OCI-LY3 (cell line): ENCODE results near the gene ASIC3.

Experiments
- H2AFZ ChIP-seq: fragments of 200-600, 300-600 bp; shearing (Covaris generic); 2 replicates; pipeline ENCODE4 v1.6.0; 2014; ENCODE audit warnings: antibody characterized with exemption, low read depth, low read length
- H3K27ac ChIP-seq: fragments of 200-600, 300-600 bp; sonication (generic); 2 replicates; pipeline ENCODE4 v1.5.1; 2014; ENCODE audit warnings: mild to moderate bottlenecking, low read length, moderate library complexity, mixed read lengths
- H3K27me3 ChIP-seq: fragments of 200-600, 300-600 bp; sonication (generic); 2 replicates; pipeline ENCODE4 v1.6.1; 2014; ENCODE audit warnings: low read depth, low read length, mixed read lengths
- H3K36me3 ChIP-seq: fragments of 200-600, 300-600 bp; sonication (generic); replicated peaks from 2 replicates; pipeline ENCODE3; 2014; ENCODE audit warnings: low read depth, low read length, mixed read lengths
- H3K4me1 ChIP-seq: fragments of 300-600, 200-600 bp; sonication (generic); 2 replicates; pipeline ENCODE4 v1.6.1; 2014; ENCODE audit warnings: low read length, mixed read lengths
- H3K4me2 ChIP-seq: fragments of 200-600, 300-600 bp; sonication (generic); 2 replicates; pipeline ENCODE4 v1.6.1; 2014; ENCODE audit warnings: low read length, mixed read lengths
- H3K4me3 ChIP-seq: fragments of 300-600, 200-600 bp; sonication (generic); 2 replicates; pipeline ENCODE4 v1.5.1; 2014; ENCODE audit warnings: antibody characterized with exemption, mild to moderate bottlenecking, low read length, moderate library complexity
- H3K79me2 ChIP-seq: fragments of 300-600, 200-600 bp; shearing (Covaris generic); 2 replicates; pipeline ENCODE4 v1.6.1; 2014; ENCODE audit warnings: mild to moderate bottlenecking, low read length, mixed read lengths
- H3K9ac ChIP-seq: fragments of 300-600, 200-600 bp; shearing (Covaris generic); 2 replicates; pipeline ENCODE4 v1.6.0; 2014; ENCODE audit warnings: mild to moderate bottlenecking, low read length, moderate library complexity
- H3K9me3 ChIP-seq: fragments of 200-600, 300-600 bp; shearing (Covaris generic); 2 replicates; pipeline ENCODE4 v1.6.1; 2014; ENCODE audit warnings: low read length, mixed read lengths; ENCODE audit not compliant: insufficient read depth
- H4K20me1 ChIP-seq: fragments of 200-600, 300-600 bp; sonication (generic); 2 replicates; pipeline ENCODE4 v1.6.1; 2016; ENCODE audit warnings: low read length, mixed read lengths; ENCODE audit not compliant: insufficient read depth
- CTCF ChIP-seq: fragments of 200-600, 300-600 bp; sonication (generic); IDR thresholded peaks from 2 replicates; pipeline ENCODE4 v1.5.1; 2014; ENCODE audit warnings: antibody characterized with exemption, low read length, low read depth
- EZH2phosphoT487 ChIP-seq: fragments of 200-600 bp; shearing (Covaris generic); IDR thresholded peaks from 2 replicates; pipeline ENCODE4 v1.6.1; 2018; ENCODE audit warnings: antibody characterized with exemption, mixed run types, low read depth

The ASIC3 gene

GRCh38 chr7:151064993-151065392 lies 16.7 kb downstream of the ASIC3 start:
- Histone ChIP-seq H3K27ac (no peak overlapping the region), H3K36me3 (peaks cover 24% of the 10 kb centered on the region), H3K4me1 (peaks cover 9% of the 10 kb centered on the region), H3K9ac (no peak overlapping the region), H3K4me2 (no peak overlapping the region), H3K4me3 (no peak overlapping the region), H3K79me2 (peaks cover 22% of the 10 kb centered on the region), H2AFZ (no peak overlapping the region), H3K27me3 (no peaks in the 10 kb centered on the region), H4K20me1 (peaks cover 12% of the 10 kb centered on the region), H3K9me3 (no peaks in the 10 kb centered on the region)
- TF ChIP-seq CTCF (no peak), EZH2phosphoT487 (no peak)

DNA sequence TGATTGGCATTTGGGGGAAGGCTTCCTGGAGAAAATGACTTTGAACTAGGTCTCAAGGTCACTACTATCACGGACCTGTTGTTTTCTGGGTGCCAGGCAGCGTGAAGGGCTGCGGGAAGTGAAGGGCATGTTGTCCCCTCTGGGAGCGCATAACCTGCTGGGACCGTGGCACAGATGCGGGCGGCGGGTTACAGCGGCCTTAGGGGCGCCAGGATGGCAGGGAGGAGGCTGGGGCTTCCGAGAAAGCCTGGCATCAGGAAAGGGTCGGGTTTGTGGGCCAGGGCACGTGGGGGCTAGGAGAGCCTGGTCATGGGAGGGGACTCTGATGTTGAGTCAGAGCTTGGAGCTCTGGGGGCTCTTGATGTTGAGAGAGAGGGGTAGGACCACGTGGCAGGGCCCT lies 17.2 kb downstream of the ASIC3 start:
- no peaks in the 10 kb centered on the region for H3K9me3 ChIP-seq
- H3K27ac ChIP-seq = no peak overlapping the region
- no peak for TF ChIP-seq CTCF
- TF ChIP-seq EZH2phosphoT487 = no peak
- H3K4me2 ChIP-seq = no peak overlapping the region
- H2AFZ ChIP-seq = no peak overlapping the region
- peaks cover 12% of the 10 kb centered on the region for H4K20me1 ChIP-seq
- H3K9ac ChIP-seq = no peak overlapping the region
- H3K4me1 ChIP-seq = peaks cover 9% of the 10 kb centered on the region
- no peak overlapping the region for H3K4me3 ChIP-seq
- peaks cover 16% of the 10 kb centered on the region for H3K79me2 ChIP-seq
- H3K27me3 ChIP-seq = no peaks in the 10 kb centered on the region
- peaks cover 28% of the 10 kb centered on the region for H3K36me3 ChIP-seq

DNA sequence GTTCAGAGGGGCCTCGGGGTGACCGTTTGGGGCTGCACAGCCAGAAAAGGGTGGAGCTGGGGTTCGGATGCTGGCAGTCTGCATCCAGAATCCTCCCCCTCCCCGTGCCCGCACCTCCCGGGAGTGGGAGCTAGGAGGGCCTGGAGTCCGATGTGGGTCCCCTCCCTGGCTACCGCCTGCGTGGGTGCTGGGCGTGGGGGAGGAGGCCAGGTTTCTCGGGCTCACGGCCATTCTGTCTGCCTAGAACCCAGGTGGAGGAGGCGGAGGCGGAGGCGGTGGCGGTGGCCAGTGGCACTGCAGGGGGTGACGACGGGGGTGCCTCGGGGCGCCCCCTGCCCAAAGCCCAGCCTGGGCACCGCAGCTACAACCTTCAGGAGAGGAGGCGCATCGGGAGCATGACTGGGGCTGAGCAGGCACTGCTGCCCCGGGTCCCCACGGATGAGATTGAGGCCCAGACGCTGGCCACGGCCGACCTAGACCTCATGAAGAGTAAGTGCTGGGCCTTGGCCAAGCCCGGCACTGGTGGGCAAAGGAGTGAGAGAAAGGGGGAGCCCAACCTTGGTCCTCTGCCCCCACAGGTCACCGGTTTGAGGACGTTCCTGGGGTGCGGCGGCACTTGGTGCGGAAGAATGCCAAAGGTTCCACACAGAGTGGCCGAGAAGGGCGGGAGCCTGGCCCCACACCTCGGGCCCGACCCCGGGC lies 18.1 kb downstream of the ASIC3 start:
- Histone ChIP-seq H3K79me2 (peaks cover 7% of the 10 kb centered on the region), H3K9ac (no peak overlapping the region), H3K36me3 (peaks cover 28% of the 10 kb centered on the region), H2AFZ (no peak overlapping the region), H3K4me3 (no peak overlapping the region), H4K20me1 (peaks cover 3% of the 10 kb centered on the region; the same call in 1 of the 2 replicates), H3K4me1 (0 out of 2 replicates have a peak, but pooled peaks cover under 1% of the 10 kb centered on the region), H3K9me3 (no peaks in the 10 kb centered on the region), H3K27ac (no peak overlapping the region), H3K4me2 (no peak overlapping the region), H3K27me3 (no peaks in the 10 kb centered on the region)
- TF ChIP-seq CTCF (no peak), EZH2phosphoT487 (no peak)

GRCh38 chr7:151068069-151068773 lies 19.9 kb downstream of the ASIC3 start:
- peaks cover 32% of the 10 kb centered on the region for H3K36me3 ChIP-seq
- no peaks in the 10 kb centered on the region for H3K79me2 ChIP-seq
- no peak overlapping the region for H3K4me2 ChIP-seq
- no peaks in the 10 kb centered on the region for H3K4me1 ChIP-seq
- H3K4me3 ChIP-seq = no peak overlapping the region
- no peak overlapping the region for H3K27ac ChIP-seq
- TF ChIP-seq EZH2phosphoT487 (no peak), CTCF (no peak)
- H2AFZ ChIP-seq = no peak overlapping the region
- H4K20me1 ChIP-seq = no peaks in the 10 kb centered on the region
- no peak overlapping the region for H3K9ac ChIP-seq
- no peaks in the 10 kb centered on the region for H3K9me3 ChIP-seq
- H3K27me3 ChIP-seq = no peaks in the 10 kb centered on the region
